Fibroblast of peridontal ligament (primary cell): Measurements from ENCODE around the gene PRSS56.
A peak's percentile ranks its signal among the peaks of the same experiment; 100 is the strongest.

Experiments used
- DNase-seq: peaks from one replicate; pipeline ENCODE4 v3.0.0-alpha.2; 2010; ENCODE audit errors: extremely low read depth

PRSS56 gene

GRCh38 chr2:232573042-232573441 lies 52.9 kb downstream of the PRSS56 start:
- DNase-seq, result no peak

GRCh38 chr2:232573771-232574435 lies 53.7 kb downstream of the PRSS56 start:
- DNase-seq, result no peak

- peak; percentile 67 for DNase-seq
Measured at GRCh38 chr2:232574674-232575403, 54.7 kb downstream of the PRSS56 start.
